ENCODE data around the gene VWA3A.
"Not testable (repeated sequence)": the region's sequence is repeated elsewhere in the genome, so short reads cannot be mapped to it uniquely, and the experiment has no call there.

Gene VWA3A

GRCh38 chr16:22092143-22092933 lies at the start of gene VWA3A:
Gene VWA3A (plus strand): TSS chr16:22092541. CDS start chr16:22092638, 97 bp downstream.
- H3K27ac ChIP-seq (ENCODE audit: low read depth, low read length), result peak within 1 kb of the TSS; percentile 48
- no peaks in the 10 kb centered on the region for H3K36me3 ChIP-seq (ENCODE audit: control insufficient read depth, insufficient read depth, low read length)
- peaks cover 13% of the 10 kb centered on the region for H3K4me1 ChIP-seq (ENCODE audit: control insufficient read depth, insufficient read depth, low read length)
- 0 out of 2 replicates have a peak within 1 kb of the TSS, but pooled peaks have one; percentile 18 for H3K9ac ChIP-seq (ENCODE audit: low read depth, low read length)
- H3K27me3 ChIP-seq (ENCODE audit: control insufficient read depth, insufficient read depth, low read length), result no peaks in the 10 kb centered on the region
- H3K9me3 ChIP-seq (ENCODE audit: control insufficient read depth, insufficient read depth, low read length), result no peaks in the 10 kb centered on the region
- no peak within 1 kb of the TSS for H3K4me3 ChIP-seq (ENCODE audit: low read depth, low read length)

- peaks cover 13% of the 10 kb centered on the region for H3K4me1 ChIP-seq (ENCODE audit: control insufficient read depth, insufficient read depth, low read length)
- H3K27me3 ChIP-seq (ENCODE audit: control insufficient read depth, insufficient read depth, low read length); H3K36me3 ChIP-seq (ENCODE audit: control insufficient read depth, insufficient read depth, low read length); H3K9ac ChIP-seq (ENCODE audit: low read depth, low read length); H3K4me3 ChIP-seq (ENCODE audit: low read depth, low read length); H3K27ac ChIP-seq (ENCODE audit: low read depth, low read length); H3K9me3 ChIP-seq (ENCODE audit: control insufficient read depth, insufficient read depth, low read length): not testable (repeated sequence)
Measured at GRCh38 chr16:22043882-22044281, 48.5 kb upstream of the VWA3A start.

- H3K27ac ChIP-seq (ENCODE audit: low read depth, low read length); H3K36me3 ChIP-seq (ENCODE audit: control insufficient read depth, insufficient read depth, low read length); H3K4me1 ChIP-seq (ENCODE audit: control insufficient read depth, insufficient read depth, low read length); H3K9ac ChIP-seq (ENCODE audit: low read depth, low read length); H3K27me3 ChIP-seq (ENCODE audit: control insufficient read depth, insufficient read depth, low read length); H3K9me3 ChIP-seq (ENCODE audit: control insufficient read depth, insufficient read depth, low read length); H3K4me3 ChIP-seq (ENCODE audit: low read depth, low read length): not testable (repeated sequence)
Measured at GRCh38 chr16:22045888-22046287, 46.5 kb upstream of the VWA3A start.

DNA sequence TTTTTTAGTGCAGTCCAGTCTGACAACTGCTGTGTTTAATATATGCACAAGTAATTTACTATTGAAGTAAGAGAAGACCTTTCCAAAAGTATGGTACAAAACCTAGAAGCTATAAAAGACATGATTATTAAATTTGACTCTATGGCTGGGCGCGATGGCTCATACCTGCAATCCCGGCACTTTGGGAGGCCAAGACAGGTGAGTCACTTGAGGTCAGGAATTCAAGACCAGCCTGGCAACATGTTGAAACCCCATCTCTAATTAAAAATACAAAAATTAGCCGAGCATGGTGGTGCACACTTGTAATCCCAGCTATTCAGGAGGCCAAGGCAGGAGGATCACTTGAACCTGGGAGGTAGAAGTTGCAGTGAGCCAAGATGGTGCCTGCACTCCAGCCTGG lies 41.4 kb upstream of the VWA3A start:
- H3K4me1 ChIP-seq (ENCODE audit: control insufficient read depth, insufficient read depth, low read length), result no peaks in the 10 kb centered on the region; the same call in 1 of the 2 replicates
- no peaks in the 10 kb centered on the region for H3K9me3 ChIP-seq (ENCODE audit: control insufficient read depth, insufficient read depth, low read length)
- H3K9ac ChIP-seq (ENCODE audit: low read depth, low read length), result no peak overlapping the region
- no peak overlapping the region for H3K27ac ChIP-seq (ENCODE audit: low read depth, low read length)
- no peak overlapping the region for H3K4me3 ChIP-seq (ENCODE audit: low read depth, low read length)
- no peaks in the 10 kb centered on the region for H3K27me3 ChIP-seq (ENCODE audit: control insufficient read depth, insufficient read depth, low read length)
- no peaks in the 10 kb centered on the region for H3K36me3 ChIP-seq (ENCODE audit: control insufficient read depth, insufficient read depth, low read length)

- H3K36me3 ChIP-seq (ENCODE audit: control insufficient read depth, insufficient read depth, low read length), result no peaks in the 10 kb centered on the region
- no peak overlapping the region for H3K27ac ChIP-seq (ENCODE audit: low read depth, low read length)
- H3K4me1 ChIP-seq (ENCODE audit: control insufficient read depth, insufficient read depth, low read length), result no peaks in the 10 kb centered on the region; the same call in 1 of the 2 replicates
- no peak overlapping the region for H3K9ac ChIP-seq (ENCODE audit: low read depth, low read length)
- H3K27me3 ChIP-seq (ENCODE audit: control insufficient read depth, insufficient read depth, low read length), result no peaks in the 10 kb centered on the region
- H3K9me3 ChIP-seq (ENCODE audit: control insufficient read depth, insufficient read depth, low read length), result no peaks in the 10 kb centered on the region
- H3K4me3 ChIP-seq (ENCODE audit: low read depth, low read length), result no peak overlapping the region
Measured at GRCh38 chr16:22052980-22053379, 39.4 kb upstream of the VWA3A start.

GRCh38 chr16:22053921-22054341 lies 38.4 kb upstream of the VWA3A start:
- H3K36me3 ChIP-seq (ENCODE audit: control insufficient read depth, insufficient read depth, low read length), result no peaks in the 10 kb centered on the region
- no peak overlapping the region for H3K27ac ChIP-seq (ENCODE audit: low read depth, low read length)
- no peaks in the 10 kb centered on the region; the same call in 1 of the 2 replicates for H3K4me1 ChIP-seq (ENCODE audit: control insufficient read depth, insufficient read depth, low read length)
- H3K9me3 ChIP-seq (ENCODE audit: control insufficient read depth, insufficient read depth, low read length), result no peaks in the 10 kb centered on the region
- H3K9ac ChIP-seq (ENCODE audit: low read depth, low read length), result no peak overlapping the region
- H3K27me3 ChIP-seq (ENCODE audit: control insufficient read depth, insufficient read depth, low read length), result no peaks in the 10 kb centered on the region
- no peak overlapping the region for H3K4me3 ChIP-seq (ENCODE audit: low read depth, low read length)

DNA sequence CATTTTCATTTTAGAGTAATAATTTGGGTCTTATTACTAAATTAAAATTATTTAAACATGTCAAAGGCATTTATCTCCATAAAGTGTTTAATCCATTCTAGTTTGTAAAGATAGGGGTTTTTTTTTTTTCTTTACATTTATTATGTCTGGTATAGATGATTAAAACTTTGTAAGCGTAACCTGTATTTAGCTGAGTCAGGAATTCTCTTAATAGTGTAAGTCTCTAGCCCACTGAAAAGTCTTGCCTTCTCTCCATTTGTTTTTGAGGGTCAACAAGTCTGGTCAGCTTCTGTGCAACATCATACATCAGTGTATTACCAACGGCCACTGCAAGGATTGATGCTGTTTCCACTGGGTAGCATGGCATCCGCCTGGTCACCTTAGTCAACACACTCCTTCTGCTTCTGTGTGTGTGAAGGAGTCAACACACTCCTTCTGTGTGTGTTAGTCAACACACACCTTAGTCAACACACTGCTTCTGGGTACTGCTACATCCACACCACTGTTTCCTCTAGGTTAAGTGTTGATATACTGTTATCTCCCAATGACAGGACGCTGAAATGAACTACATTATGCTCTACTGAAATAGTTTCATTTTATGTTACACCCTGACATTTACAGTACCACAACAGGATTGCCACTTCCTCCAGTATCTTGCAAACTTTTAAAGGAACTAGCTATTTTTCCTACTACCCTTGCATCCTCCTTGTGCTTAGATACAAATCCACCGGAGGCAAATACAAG lies 37.3 kb upstream of the VWA3A start:
- Histone ChIP-seq H3K4me1 (ENCODE audit: control insufficient read depth, insufficient read depth, low read length) (no peaks in the 10 kb centered on the region; the same call in 1 of the 2 replicates), H3K4me3 (ENCODE audit: low read depth, low read length) (no peak overlapping the region), H3K9me3 (ENCODE audit: control insufficient read depth, insufficient read depth, low read length) (no peaks in the 10 kb centered on the region), H3K9ac (ENCODE audit: low read depth, low read length) (no peak overlapping the region), H3K27me3 (ENCODE audit: control insufficient read depth, insufficient read depth, low read length) (no peaks in the 10 kb centered on the region), H3K27ac (ENCODE audit: low read depth, low read length) (no peak overlapping the region), H3K36me3 (ENCODE audit: control insufficient read depth, insufficient read depth, low read length) (no peaks in the 10 kb centered on the region)

GRCh38 chr16:22055881-22056280 lies 36.5 kb upstream of the VWA3A start:
- Histone ChIP-seq H3K4me1 (ENCODE audit: control insufficient read depth, insufficient read depth, low read length) (no peaks in the 10 kb centered on the region; the same call in 1 of the 2 replicates), H3K9ac (ENCODE audit: low read depth, low read length) (no peak overlapping the region), H3K27me3 (ENCODE audit: control insufficient read depth, insufficient read depth, low read length) (no peaks in the 10 kb centered on the region), H3K9me3 (ENCODE audit: control insufficient read depth, insufficient read depth, low read length) (no peaks in the 10 kb centered on the region), H3K36me3 (ENCODE audit: control insufficient read depth, insufficient read depth, low read length) (no peaks in the 10 kb centered on the region), H3K27ac (ENCODE audit: low read depth, low read length) (no peak overlapping the region), H3K4me3 (ENCODE audit: low read depth, low read length) (no peak overlapping the region)

- Histone ChIP-seq H3K27ac (ENCODE audit: low read depth, low read length) (no peak overlapping the region), H3K9ac (ENCODE audit: low read depth, low read length) (no peak overlapping the region), H3K9me3 (ENCODE audit: control insufficient read depth, insufficient read depth, low read length) (no peaks in the 10 kb centered on the region), H3K4me1 (ENCODE audit: control insufficient read depth, insufficient read depth, low read length) (peaks cover 15% of the 10 kb centered on the region), H3K4me3 (ENCODE audit: low read depth, low read length) (no peak overlapping the region), H3K27me3 (ENCODE audit: control insufficient read depth, insufficient read depth, low read length) (no peaks in the 10 kb centered on the region), H3K36me3 (ENCODE audit: control insufficient read depth, insufficient read depth, low read length) (no peaks in the 10 kb centered on the region)
Measured at GRCh38 chr16:22063888-22064467, 28.4 kb upstream of the VWA3A start.

GRCh38 chr16:22065252-22065651 lies 27.1 kb upstream of the VWA3A start:
- H3K27me3 ChIP-seq (ENCODE audit: control insufficient read depth, insufficient read depth, low read length), result no peaks in the 10 kb centered on the region
- no peaks in the 10 kb centered on the region for H3K36me3 ChIP-seq (ENCODE audit: control insufficient read depth, insufficient read depth, low read length)
- no peaks in the 10 kb centered on the region for H3K9me3 ChIP-seq (ENCODE audit: control insufficient read depth, insufficient read depth, low read length)
- no peak overlapping the region for H3K27ac ChIP-seq (ENCODE audit: low read depth, low read length)
- peaks cover 15% of the 10 kb centered on the region for H3K4me1 ChIP-seq (ENCODE audit: control insufficient read depth, insufficient read depth, low read length)
- no peak overlapping the region for H3K4me3 ChIP-seq (ENCODE audit: low read depth, low read length)
- no peak overlapping the region for H3K9ac ChIP-seq (ENCODE audit: low read depth, low read length)

Measured in HUES48 (cell line).